NCI-H460 (cell line): ENCODE data around the gene SSH2. TPM values are rescaled to one million over a fixed set of nuclear protein-coding genes. Genes with fewer than 3 reads are reported as not detected.
"Not testable (repeated sequence)": the region's sequence is repeated elsewhere in the genome, so short reads cannot be mapped to it uniquely, and the experiment has no call there.

Experiments used
- DNase-seq: peaks from one replicate; pipeline ENCODE4 v3.0.0-alpha.2; 2016; ENCODE audit warnings: low read depth; ENCODE audit errors: extremely low read depth
- total RNA-seq: library from RNA; depleted of rRNA; stranded (reverse); fragments of >200 nt; shearing (Covaris generic); gene quantifications from 2 replicates; pipeline ENCODE4 v1.2.3, GENCODE V29; 2014

The SSH2 gene
- total RNA-seq, 1 experiment from 2014 or later = 7.6 TPM

GRCh38 chr17:29682054-29682453 is 248.0 kb downstream of the SSH2 start:
- no peak for DNase-seq

- DNase-seq = no peak
Observed at GRCh38 chr17:29677824-29678223, 252.2 kb downstream of the SSH2 start.

GRCh38 chr17:29677221-29677791 is 252.7 kb downstream of the SSH2 start:
- no peak for DNase-seq

GRCh38 chr17:29675961-29676360 is 254.1 kb downstream of the SSH2 start:
- not testable (repeated sequence) for DNase-seq

GRCh38 chr17:29674281-29674680 is 255.7 kb downstream of the SSH2 start:
- no peak for DNase-seq

GRCh38 chr17:29671661-29672060 is 258.4 kb downstream of the SSH2 start:
- no peak for DNase-seq

- DNase-seq = no peak
Observed at GRCh38 chr17:29669266-29669665, 260.8 kb downstream of the SSH2 start.

- DNase-seq = no peak
Observed at GRCh38 chr17:29667969-29668368, 262.1 kb downstream of the SSH2 start.

GRCh38 chr17:29665481-29665810 is 264.6 kb downstream of the SSH2 start:
- no peak for DNase-seq

GRCh38 chr17:29664743-29665480 is 265.1 kb downstream of the SSH2 start:
- no peak for DNase-seq

GRCh38 chr17:29663155-29663554 is 266.9 kb downstream of the SSH2 start:
- peak; percentile 41 for DNase-seq

GRCh38 chr17:29661213-29661612 is 268.8 kb downstream of the SSH2 start:
- DNase-seq = no peak

- DNase-seq = no peak
Observed at GRCh38 chr17:29659155-29659554, 270.9 kb downstream of the SSH2 start.

GRCh38 chr17:29655323-29655722 is 274.7 kb downstream of the SSH2 start:
- DNase-seq = no peak

- no peak for DNase-seq
Observed at GRCh38 chr17:29653995-29654714, 275.9 kb downstream of the SSH2 start.

- DNase-seq = no peak
Observed at GRCh38 chr17:29652976-29653375, 277.1 kb downstream of the SSH2 start.

GRCh38 chr17:29651913-29652312 is 278.1 kb downstream of the SSH2 start:
- not testable (repeated sequence) for DNase-seq

- no peak for DNase-seq
Observed at GRCh38 chr17:29650396-29650795, 279.6 kb downstream of the SSH2 start.

- DNase-seq = no peak
Observed at GRCh38 chr17:29649359-29649758, 280.7 kb downstream of the SSH2 start.

GRCh38 chr17:29648005-29648404 is 282.0 kb downstream of the SSH2 start:
- DNase-seq = no peak

- no peak for DNase-seq
Observed at GRCh38 chr17:29645515-29646051, 284.4 kb downstream of the SSH2 start.

- DNase-seq = no peak
Observed at GRCh38 chr17:29643817-29644160, 286.2 kb downstream of the SSH2 start.
